ENCODE measurements around the gene IRGC. TPM values are rescaled to one million over a fixed set of nuclear protein-coding genes. Genes with fewer than 3 reads are reported as not detected.

The IRGC gene
- total RNA-seq, 1 experiment from 2014 or later: not detected

DNA sequence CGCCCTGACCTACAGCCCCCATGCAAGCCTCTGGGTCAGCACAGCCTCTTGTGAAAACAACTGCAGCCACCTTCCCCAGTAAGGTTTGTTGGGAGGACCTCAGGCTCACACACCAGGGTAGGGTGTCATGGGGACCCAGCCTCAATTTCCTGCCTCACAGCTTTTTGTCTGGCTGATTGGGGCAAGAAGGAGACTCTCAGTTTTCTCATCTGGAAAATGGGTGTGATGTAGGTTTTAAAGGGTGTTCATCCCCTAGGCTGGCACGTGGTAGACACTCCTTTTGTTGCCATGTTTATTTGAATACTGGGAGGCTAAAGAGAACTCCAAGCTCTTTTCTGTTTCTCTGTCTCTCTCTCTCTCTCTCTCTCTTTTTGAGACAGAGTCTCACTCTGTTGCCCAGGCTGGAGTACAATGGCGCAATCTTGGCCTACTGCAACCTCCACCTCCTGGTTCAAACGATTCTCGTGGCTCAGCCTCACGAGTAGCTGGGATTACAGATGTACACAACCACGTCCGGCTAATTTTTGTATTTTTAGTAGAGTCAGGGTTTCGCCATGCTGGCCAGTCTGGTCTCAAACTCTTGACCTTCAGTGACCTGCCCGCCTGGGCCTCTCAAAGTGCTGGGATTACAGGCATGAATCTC lies 27.7 kb upstream of the IRGC start (continued):
- TF ChIP-seq, protein P1, sequence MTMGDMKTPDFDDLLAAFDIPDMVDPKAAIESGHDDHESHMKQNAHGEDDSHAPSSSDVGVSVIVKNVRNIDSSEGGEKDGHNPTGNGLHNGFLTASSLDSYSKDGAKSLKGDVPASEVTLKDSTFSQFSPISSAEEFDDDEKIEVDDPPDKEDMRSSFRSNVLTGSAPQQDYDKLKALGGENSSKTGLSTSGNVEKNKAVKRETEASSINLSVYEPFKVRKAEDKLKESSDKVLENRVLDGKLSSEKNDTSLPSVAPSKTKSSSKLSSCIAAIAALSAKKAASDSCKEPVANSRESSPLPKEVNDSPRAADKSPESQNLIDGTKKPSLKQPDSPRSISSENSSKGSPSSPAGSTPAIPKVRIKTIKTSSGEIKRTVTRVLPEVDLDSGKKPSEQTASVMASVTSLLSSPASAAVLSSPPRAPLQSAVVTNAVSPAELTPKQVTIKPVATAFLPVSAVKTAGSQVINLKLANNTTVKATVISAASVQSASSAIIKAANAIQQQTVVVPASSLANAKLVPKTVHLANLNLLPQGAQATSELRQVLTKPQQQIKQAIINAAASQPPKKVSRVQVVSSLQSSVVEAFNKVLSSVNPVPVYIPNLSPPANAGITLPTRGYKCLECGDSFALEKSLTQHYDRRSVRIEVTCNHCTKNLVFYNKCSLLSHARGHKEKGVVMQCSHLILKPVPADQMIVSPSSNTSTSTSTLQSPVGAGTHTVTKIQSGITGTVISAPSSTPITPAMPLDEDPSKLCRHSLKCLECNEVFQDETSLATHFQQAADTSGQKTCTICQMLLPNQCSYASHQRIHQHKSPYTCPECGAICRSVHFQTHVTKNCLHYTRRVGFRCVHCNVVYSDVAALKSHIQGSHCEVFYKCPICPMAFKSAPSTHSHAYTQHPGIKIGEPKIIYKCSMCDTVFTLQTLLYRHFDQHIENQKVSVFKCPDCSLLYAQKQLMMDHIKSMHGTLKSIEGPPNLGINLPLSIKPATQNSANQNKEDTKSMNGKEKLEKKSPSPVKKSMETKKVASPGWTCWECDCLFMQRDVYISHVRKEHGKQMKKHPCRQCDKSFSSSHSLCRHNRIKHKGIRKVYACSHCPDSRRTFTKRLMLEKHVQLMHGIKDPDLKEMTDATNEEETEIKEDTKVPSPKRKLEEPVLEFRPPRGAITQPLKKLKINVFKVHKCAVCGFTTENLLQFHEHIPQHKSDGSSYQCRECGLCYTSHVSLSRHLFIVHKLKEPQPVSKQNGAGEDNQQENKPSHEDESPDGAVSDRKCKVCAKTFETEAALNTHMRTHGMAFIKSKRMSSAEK (CRISPR knock-in tag; IDR thresholded peaks at IDR 0.05; ENCODE audit: borderline replicate concordance): no peak
- TF ChIP-seq, protein P2, sequence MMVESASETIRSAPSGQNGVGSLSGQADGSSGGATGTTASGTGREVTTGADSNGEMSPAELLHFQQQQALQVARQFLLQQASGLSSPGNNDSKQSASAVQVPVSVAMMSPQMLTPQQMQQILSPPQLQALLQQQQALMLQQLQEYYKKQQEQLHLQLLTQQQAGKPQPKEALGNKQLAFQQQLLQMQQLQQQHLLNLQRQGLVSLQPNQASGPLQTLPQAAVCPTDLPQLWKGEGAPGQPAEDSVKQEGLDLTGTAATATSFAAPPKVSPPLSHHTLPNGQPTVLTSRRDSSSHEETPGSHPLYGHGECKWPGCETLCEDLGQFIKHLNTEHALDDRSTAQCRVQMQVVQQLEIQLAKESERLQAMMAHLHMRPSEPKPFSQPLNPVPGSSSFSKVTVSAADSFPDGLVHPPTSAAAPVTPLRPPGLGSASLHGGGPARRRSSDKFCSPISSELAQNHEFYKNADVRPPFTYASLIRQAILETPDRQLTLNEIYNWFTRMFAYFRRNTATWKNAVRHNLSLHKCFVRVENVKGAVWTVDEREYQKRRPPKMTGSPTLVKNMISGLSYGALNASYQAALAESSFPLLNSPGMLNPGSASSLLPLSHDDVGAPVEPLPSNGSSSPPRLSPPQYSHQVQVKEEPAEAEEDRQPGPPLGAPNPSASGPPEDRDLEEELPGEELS (CRISPR knock-in tag; IDR thresholded peaks at IDR 0.05): no peak
- TF ChIP-seq GABPB1 (CRISPR knock-in tag; IDR thresholded peaks at IDR 0.05) (no peak), TEAD1 (CRISPR knock-in tag; IDR thresholded peaks at IDR 0.05) (no peak), RELA (CRISPR knock-in tag; IDR thresholded peaks at IDR 0.05; ENCODE audit: borderline replicate concordance) (no peak), MXD4 (CRISPR knock-in tag; IDR thresholded peaks at IDR 0.05; ENCODE audit: borderline replicate concordance) (no peak), NR3C1 (CRISPR knock-in tag; conservative IDR thresholded peaks at IDR 0.05; ENCODE audit: low read depth) (no peak), NR2C2 (CRISPR knock-in tag; IDR thresholded peaks at IDR 0.05) (no peak), FOXJ3 (CRISPR knock-in tag; IDR thresholded peaks at IDR 0.05; ENCODE audit: borderline replicate concordance) (no peak), TP53 (CRISPR knock-in tag; IDR thresholded peaks at IDR 0.05) (no peak)

DNA sequence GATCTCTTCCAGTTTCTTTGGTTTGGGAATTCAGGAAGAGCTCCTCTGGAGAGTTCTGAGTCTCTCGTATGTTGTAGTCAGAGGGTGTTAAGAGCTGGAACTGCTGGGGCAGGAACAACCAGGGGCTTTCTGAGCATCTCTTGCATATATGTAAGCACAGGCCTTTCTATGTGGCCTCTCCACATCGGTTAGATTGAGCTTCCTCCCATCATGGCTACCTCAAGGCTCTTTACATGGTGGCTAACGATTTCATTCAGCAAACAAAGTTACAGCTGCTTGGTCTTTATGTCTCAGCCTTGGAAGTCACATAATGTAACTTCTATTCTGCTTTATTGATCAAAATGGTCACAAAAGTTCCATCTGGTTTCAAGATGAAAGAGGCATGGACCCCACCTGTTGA lies 25.4 kb upstream of the IRGC start:
- no peak overlapping the region for H3K4me3 Mint-ChIP-seq
- H3K27ac Mint-ChIP-seq: no peak overlapping the region
- peaks cover 12% of the 10 kb centered on the region for H3K27me3 Mint-ChIP-seq (ENCODE audit: low read depth)
- POLR2A ChIA-PET: no interaction called here
- peaks cover 3% of the 10 kb centered on the region for H3K36me3 Mint-ChIP-seq
- H3K9me3 Mint-ChIP-seq: peaks cover 20% of the 10 kb centered on the region
- no peak for ATAC-seq
- CTCF ChIA-PET: interaction anchor here (0.6 kb wide), 1 partner anchor 188 kb away, joined by 3 read pairs; no protein-coding TSS in a partner anchor
- DNase-seq (ENCODE audit: low spot score): no peak
- H3K4me1 Mint-ChIP-seq: peaks cover 6% of the 10 kb centered on the region; the same call in 1 of the 2 replicates
- TF ChIP-seq GTF2I (CRISPR knock-in tag; conservative IDR thresholded peaks at IDR 0.05) (no peak), JUN (CRISPR knock-in tag; IDR thresholded peaks at IDR 0.05) (no peak), ZNF232 (CRISPR knock-in tag; IDR thresholded peaks at IDR 0.05) (no peak), SMAD3 (CRISPR knock-in tag; IDR thresholded peaks at IDR 0.05; ENCODE audit: borderline replicate concordance) (no peak), NR2C2 (CRISPR knock-in tag; IDR thresholded peaks at IDR 0.05) (no peak), GABPB1 (CRISPR knock-in tag; IDR thresholded peaks at IDR 0.05) (no peak)
- TF ChIP-seq, protein P3, sequence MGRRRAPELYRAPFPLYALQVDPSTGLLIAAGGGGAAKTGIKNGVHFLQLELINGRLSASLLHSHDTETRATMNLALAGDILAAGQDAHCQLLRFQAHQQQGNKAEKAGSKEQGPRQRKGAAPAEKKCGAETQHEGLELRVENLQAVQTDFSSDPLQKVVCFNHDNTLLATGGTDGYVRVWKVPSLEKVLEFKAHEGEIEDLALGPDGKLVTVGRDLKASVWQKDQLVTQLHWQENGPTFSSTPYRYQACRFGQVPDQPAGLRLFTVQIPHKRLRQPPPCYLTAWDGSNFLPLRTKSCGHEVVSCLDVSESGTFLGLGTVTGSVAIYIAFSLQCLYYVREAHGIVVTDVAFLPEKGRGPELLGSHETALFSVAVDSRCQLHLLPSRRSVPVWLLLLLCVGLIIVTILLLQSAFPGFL (CRISPR knock-in tag; IDR thresholded peaks at IDR 0.05; ENCODE audit: borderline replicate concordance): no peak
- TF ChIP-seq, protein P4, sequence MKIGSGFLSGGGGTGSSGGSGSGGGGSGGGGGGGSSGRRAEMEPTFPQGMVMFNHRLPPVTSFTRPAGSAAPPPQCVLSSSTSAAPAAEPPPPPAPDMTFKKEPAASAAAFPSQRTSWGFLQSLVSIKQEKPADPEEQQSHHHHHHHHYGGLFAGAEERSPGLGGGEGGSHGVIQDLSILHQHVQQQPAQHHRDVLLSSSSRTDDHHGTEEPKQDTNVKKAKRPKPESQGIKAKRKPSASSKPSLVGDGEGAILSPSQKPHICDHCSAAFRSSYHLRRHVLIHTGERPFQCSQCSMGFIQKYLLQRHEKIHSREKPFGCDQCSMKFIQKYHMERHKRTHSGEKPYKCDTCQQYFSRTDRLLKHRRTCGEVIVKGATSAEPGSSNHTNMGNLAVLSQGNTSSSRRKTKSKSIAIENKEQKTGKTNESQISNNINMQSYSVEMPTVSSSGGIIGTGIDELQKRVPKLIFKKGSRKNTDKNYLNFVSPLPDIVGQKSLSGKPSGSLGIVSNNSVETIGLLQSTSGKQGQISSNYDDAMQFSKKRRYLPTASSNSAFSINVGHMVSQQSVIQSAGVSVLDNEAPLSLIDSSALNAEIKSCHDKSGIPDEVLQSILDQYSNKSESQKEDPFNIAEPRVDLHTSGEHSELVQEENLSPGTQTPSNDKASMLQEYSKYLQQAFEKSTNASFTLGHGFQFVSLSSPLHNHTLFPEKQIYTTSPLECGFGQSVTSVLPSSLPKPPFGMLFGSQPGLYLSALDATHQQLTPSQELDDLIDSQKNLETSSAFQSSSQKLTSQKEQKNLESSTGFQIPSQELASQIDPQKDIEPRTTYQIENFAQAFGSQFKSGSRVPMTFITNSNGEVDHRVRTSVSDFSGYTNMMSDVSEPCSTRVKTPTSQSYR (CRISPR knock-in tag; IDR thresholded peaks at IDR 0.05): no peak
- TF ChIP-seq, protein P5, sequence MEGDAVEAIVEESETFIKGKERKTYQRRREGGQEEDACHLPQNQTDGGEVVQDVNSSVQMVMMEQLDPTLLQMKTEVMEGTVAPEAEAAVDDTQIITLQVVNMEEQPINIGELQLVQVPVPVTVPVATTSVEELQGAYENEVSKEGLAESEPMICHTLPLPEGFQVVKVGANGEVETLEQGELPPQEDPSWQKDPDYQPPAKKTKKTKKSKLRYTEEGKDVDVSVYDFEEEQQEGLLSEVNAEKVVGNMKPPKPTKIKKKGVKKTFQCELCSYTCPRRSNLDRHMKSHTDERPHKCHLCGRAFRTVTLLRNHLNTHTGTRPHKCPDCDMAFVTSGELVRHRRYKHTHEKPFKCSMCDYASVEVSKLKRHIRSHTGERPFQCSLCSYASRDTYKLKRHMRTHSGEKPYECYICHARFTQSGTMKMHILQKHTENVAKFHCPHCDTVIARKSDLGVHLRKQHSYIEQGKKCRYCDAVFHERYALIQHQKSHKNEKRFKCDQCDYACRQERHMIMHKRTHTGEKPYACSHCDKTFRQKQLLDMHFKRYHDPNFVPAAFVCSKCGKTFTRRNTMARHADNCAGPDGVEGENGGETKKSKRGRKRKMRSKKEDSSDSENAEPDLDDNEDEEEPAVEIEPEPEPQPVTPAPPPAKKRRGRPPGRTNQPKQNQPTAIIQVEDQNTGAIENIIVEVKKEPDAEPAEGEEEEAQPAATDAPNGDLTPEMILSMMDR (IDR thresholded peaks at IDR 0.05): no peak
- TF ChIP-seq, protein P6, sequence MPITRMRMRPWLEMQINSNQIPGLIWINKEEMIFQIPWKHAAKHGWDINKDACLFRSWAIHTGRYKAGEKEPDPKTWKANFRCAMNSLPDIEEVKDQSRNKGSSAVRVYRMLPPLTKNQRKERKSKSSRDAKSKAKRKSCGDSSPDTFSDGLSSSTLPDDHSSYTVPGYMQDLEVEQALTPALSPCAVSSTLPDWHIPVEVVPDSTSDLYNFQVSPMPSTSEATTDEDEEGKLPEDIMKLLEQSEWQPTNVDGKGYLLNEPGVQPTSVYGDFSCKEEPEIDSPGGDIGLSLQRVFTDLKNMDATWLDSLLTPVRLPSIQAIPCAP (CRISPR knock-in tag; IDR thresholded peaks at IDR 0.05): no peak
- TF ChIP-seq, protein P7, sequence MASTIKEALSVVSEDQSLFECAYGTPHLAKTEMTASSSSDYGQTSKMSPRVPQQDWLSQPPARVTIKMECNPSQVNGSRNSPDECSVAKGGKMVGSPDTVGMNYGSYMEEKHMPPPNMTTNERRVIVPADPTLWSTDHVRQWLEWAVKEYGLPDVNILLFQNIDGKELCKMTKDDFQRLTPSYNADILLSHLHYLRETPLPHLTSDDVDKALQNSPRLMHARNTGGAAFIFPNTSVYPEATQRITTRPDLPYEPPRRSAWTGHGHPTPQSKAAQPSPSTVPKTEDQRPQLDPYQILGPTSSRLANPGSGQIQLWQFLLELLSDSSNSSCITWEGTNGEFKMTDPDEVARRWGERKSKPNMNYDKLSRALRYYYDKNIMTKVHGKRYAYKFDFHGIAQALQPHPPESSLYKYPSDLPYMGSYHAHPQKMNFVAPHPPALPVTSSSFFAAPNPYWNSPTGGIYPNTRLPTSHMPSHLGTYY (CRISPR knock-in tag; IDR thresholded peaks at IDR 0.05): no peak
- TF ChIP-seq, protein P8, sequence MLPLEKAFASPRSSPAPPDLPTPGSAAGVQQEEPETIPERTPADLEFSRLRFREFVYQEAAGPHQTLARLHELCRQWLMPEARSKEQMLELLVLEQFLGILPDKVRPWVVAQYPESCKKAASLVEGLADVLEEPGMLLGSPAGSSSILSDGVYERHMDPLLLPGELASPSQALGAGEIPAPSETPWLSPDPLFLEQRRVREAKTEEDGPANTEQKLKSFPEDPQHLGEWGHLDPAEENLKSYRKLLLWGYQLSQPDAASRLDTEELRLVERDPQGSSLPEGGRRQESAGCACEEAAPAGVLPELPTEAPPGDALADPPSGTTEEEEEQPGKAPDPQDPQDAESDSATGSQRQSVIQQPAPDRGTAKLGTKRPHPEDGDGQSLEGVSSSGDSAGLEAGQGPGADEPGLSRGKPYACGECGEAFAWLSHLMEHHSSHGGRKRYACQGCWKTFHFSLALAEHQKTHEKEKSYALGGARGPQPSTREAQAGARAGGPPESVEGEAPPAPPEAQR (CRISPR knock-in tag; IDR thresholded peaks at IDR 0.05): no peak
